Activated effector memory CD4-positive, alpha-beta T cell treated with anti-CD3 and anti-CD28 coated beads, Interleukin-2, amount 50 U/mL, for 16 hours (primary cell): ENCODE results near the gene CCL4L2.
"Not testable (repeated sequence)": the region's sequence is repeated elsewhere in the genome, so short reads cannot be mapped to it uniquely, and the experiment has no call there.

Experiments
- DNase-seq: peaks from one replicate; pipeline ENCODE4 v3.0.0-alpha.2; 2020

Gene CCL4L2

GRCh38 chr17:36210439-36211211 lies at the start of gene CCL4L2:
CCL4L2 (plus strand) TSS chr17:36211063.
- not testable (repeated sequence) for DNase-seq

DNA sequence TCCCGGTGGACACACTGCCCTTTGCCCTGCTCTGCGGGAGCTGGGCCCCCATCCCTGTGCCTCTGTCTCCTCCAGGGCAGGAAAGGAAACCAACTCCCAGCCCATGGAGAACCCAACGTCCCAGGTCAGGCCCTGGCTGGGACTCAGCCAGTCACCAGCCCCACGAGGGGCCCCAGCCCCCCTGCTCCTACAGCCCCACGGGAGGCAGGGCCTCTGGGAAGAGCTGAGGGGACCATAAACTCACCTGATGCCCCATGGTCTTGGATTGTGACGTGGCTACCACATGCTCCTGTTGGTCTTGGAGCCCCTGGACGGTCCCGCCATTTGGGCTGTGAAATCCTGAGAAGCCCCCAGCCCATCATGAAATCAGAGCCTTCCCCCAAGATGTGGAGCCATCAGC lies 42.0 kb upstream of the CCL4L2 start:
- not testable (repeated sequence) for DNase-seq

DNA sequence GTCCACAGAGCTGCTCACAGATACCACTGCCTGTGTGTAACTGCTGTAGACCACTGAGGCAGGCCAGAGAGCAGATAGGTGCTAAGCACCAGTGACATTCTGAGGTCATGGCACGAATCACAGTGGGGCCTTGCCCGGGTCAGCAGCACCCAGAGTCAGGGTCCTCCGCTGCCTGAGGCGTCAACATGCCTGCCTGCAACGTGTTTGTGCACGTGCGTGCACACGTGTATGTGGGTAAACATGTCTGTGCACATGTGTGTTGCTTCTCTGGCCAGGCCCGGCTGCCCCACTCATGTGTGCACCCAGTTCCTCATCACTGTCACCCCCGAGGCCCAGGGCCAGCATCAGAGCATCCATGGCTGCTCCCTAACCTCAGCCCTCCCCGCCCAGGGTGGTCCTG lies 34.3 kb upstream of the CCL4L2 start, which contains the start of gene TBC1D3B:
Gene TBC1D3B (minus strand): TSS at position 101 of the 400 bp plus-strand sequence. CDS start 1,586 bp downstream, outside the sequence.
- not testable (repeated sequence) for DNase-seq

GRCh38 chr17:36181446-36182175 lies 29.3 kb upstream of the CCL4L2 start:
- not testable (repeated sequence) for DNase-seq

GRCh38 chr17:36182176-36183000 lies 28.5 kb upstream of the CCL4L2 start:
- no peak for DNase-seq

DNA sequence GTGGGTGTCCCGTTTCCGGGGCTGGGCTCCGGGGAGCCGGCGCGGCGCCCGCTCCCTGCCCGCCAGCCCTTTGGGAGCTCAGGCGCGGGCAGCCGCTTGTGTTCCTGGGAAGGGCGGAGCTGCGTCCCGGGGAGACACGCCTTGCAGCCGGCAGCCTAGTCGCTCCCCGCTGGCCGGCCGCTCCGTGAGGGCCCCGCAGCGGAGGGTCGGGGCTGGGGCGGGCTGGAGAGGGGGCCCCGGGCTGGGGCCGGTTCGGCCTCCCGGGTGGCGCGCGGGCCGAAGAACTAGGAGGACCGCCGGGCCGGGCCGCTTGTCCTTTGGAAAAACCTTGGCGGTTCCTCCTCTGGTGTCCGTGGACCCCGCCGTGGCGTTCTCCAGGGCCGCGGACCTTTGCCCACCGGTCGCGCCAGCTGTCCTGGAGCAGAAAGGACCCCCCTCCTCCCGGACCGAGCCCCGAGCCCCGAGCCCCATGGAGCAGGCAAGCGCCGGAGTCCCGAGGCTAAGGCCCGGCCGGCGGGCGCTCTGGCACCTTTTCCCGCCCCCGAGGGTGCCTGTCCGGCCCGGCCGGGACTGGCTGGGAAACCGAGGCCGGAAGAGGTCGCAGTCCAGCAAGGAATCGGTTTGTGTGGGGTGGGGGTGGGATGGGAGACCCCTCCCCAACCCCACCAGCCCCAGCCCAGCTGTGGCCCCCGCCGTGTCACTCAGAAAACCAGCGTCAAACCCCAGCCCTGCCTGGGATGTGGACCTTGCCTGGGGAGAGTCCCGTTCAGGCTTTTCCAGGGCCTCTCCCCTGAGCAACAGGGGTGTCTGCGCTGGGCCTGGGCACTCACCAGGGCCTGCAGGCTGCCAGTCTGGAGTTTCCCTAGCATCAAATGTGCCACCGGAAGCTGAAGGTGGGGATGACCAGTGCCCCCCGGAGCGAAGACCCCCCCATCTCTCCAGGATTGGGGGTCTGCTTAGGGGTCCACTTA lies 27.6 kb upstream of the CCL4L2 start:
- peak; percentile 63 for DNase-seq

DNA sequence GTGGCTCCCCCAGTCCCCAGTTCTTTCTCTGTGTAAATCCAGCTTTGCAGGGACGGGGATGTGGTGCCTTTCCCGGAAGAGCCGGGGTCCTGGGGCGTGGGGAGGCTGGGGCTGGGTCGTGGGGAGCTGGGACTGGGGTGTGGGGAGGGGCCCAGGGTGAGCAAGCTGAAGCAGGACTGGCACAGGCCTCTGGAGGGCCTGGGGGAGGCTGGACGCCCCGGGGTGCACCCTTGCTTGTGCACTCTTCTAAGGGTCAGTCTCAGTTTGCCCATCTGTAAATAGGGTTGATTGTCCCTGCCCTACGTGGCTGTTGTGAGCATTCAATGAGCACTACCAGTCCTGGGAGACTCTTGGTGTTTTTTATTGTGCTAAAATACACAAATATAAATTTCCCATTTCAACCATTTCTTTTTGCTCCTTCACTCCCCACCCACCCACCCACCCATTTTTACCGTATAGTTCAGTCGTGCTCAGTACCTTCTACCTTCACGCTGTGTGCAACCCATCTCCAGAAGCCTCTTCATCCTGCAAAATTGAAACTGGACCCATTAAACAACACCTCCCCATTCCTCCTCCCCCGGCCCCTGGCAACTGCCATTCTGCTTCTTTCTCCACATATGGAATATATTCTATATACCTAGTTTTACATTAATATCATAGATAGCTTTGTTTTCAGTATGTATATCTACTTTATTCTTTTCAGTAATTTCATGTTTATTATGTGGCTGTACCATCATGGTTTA lies 26.7 kb upstream of the CCL4L2 start:
- no peak for DNase-seq

DNA sequence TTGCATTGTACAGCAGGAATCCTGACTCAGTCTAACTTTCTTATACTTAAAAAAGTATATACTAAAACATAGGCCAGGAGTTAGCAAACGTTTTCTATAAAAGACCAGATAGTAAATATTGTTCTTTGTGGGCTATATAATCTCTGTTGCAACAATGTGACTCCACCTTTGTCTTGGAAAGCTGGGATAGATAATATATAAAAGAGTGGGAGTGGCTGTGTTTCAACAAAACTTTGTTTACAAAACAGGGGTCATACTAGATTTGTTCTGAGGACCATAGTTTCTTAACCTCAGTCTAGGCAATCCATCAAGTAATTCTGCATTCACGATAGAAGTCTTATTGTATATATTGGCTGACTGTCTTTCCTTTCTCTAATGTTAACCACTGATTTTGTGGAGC lies 25.4 kb upstream of the CCL4L2 start:
- DNase-seq: no peak

- not testable (repeated sequence) for DNase-seq
Measured at GRCh38 chr17:36186810-36187763, 23.8 kb upstream of the CCL4L2 start.

DNA sequence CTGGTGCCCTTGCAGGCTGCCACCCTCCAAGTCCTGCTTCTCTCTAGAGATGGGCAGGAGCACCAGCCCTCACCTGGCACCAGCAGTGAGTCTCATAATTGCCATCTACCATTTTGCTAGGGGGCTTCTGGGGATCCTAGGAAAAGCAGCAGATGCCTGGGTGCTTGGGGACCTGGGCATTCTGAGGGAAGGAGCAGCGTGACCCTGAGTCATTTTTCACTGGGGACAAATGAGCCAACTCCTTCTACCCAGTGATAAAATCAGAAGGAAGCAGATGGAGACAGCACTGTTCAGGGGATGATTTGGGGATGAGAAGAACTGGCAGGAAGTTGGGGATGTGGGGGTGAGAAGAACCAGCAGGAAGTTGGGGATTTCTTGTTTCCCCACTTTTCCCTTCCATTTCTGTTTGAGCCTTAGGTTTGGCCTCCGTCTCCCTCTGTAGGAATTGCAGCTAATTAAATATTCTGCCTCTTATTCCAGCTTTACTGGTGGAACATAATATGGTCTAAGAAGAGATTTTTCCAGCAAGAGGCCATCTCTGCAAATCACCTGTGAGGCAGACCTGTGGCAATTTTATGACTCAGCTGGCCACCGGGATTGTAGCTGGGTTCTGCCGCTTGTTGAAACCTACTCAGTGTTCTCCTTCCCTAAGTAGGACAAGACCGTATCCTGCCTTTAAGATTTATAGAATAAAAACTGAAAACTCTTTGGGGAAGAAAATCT lies 22.8 kb upstream of the CCL4L2 start:
- not testable (repeated sequence) for DNase-seq

- DNase-seq: no peak
Measured at GRCh38 chr17:36188891-36189306, 22.0 kb upstream of the CCL4L2 start.

DNA sequence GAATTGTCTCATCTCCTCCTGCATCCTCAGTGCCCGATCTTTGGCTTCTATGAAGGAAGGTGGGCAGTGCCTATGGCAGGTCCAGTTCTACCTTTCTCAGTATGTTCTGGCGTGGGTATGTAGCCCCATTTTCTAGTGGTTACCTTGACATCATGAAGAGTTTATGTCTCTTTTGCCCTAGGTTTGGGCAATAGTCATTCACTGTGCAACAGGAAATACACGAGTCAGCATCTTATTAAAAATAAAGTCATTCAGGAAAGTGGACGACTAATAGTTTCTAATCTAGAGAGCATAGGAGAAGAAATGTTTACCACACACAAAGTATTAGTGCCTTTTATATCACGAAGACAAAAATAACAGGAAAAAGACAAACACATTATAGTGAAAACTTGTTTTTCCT lies 20.9 kb upstream of the CCL4L2 start:
- DNase-seq: not testable (repeated sequence)

DNA sequence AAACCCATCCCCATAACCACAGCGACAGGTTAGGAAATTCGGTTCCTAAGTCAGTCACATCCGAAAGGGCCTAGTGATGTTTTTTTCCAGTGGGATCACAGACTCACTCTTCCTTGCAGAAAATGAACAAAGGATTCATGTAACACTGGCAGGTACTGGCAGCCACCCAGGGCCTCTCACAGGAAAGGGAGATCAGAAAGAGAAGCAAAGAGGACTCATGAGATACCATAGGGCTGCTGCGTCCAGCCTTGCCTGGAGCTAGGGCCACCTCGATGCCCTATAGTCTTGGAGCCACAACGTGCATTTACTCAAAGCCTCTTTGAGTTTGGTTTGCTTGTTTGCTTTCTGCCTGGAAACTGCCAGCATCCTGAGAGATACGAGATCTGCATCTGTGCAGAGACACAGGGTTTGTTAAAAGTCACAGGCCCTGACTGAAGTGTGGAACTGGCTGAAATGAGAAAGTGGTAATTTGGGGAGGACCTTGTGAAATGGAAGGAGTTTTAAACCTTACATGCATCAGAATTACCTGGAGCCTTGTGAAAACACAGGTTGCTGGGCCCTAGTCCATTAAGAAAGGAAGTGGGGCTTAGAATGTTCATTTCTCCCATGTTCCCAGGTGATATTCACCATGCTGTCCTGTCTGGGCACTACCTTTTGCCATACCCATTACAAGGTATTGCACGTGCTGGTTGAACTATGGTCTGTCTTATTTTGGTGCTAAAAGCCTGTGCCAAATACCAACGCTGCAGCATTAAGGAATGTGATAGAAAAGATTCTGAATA lies 20.1 kb upstream of the CCL4L2 start:
- not testable (repeated sequence) for DNase-seq

- DNase-seq: no peak
Measured at GRCh38 chr17:36193216-36193775, 17.6 kb upstream of the CCL4L2 start.

DNA sequence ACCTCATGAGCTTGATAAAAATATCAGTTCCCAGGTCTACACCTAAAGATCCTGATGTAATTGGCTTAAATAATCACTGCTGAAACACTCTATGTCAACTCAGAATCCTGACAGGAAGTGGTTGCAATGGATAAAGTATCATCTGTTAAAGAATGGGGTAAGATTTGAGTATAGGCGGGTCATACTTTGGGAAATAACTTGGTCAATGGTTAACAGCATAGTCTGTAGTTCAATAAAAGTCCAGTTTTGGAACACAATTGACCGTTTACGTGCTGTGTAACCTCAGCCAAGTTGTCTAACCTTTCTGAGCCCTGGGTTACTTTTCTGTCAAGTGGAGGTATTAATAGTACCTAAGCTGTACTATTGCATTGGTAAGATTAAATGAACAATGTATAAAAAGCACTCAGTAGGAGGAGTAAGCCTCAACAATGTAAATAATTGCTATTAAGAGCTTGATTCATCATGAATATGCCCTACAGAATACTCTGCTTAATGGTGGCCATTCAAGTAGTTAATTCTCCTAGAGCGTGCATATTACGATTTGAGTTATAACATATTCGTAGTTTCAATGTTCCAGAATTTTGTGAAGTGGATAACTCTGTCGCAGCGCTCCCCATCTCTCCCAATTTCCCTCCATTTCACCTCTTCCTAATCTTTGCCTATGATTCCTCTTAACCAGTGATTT lies 16.6 kb upstream of the CCL4L2 start:
- not testable (repeated sequence) for DNase-seq

- DNase-seq: not testable (repeated sequence)
Measured at GRCh38 chr17:36194832-36195433, 15.9 kb upstream of the CCL4L2 start.
